Measurements from ENCODE around the gene RTP2. TPM values are rescaled to one million over a fixed set of nuclear protein-coding genes. Genes with fewer than 3 reads are reported as not detected.

RTP2 gene
- total RNA-seq, 1 experiment from 2014 or later, result not detected

DNA sequence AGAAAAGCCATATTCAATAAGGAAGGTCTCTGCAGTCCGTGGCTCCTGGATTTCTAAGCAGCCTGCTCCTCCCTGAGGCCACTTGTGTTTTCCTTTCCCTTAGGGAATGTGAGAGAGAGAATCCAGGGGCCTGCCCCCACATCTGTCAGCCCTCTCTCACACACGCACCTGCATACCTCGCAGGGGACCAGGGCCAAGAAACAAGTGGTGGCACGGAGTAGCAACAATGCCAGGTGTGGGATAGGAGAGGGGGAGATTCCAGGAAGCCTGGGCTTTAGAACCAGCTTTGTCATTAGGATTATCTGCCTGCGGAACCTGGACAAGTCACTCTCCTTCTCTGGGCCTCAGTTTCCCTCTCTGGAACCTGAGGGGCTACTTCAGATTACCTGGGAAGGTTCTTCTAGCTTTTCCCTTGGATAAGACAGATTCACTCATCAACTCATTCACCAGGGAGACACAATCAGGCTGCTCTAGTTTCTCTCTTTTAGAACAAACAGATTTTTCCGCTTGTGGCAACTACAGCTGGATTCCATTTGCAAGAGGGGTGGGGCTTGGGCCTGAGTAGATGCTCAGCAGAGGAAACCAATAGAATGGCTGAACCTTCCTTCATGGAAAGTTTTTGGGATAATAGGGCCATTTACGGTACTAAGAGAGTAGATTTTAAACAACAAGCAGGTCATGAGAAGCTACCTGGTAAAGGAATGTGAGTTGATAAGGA, 23.5 kb upstream of the RTP2 start:
- Histone ChIP-seq H3F3A (ENCODE audit: low read length, unreplicated experiment) (no peaks in the 10 kb centered on the region), H3K36me3 (ENCODE audit: low read depth, low read length) (peaks cover 54% of the 10 kb centered on the region), H3K27ac (ENCODE audit: low read length) (no peak overlapping the region), H4K20me1 (ENCODE audit: low read length) (no peaks in the 10 kb centered on the region), H3K9ac (ENCODE audit: low read length) (no peak overlapping the region), H3K9me3 (ENCODE audit: low read length) (no peaks in the 10 kb centered on the region), H3K4me3 (ENCODE audit: low read length) (no peak overlapping the region), H2AFZ (ENCODE audit: low read length) (no peak overlapping the region), H3K4me1 (ENCODE audit: insufficient read depth, low read length) (no peaks in the 10 kb centered on the region), H3K4me2 (ENCODE audit: low read length) (no peak overlapping the region), H3K79me2 (ENCODE audit: low read length) (no peaks in the 10 kb centered on the region), H3K9me2 (replicated peaks; ENCODE audit: low read length) (no peaks in the 10 kb centered on the region), H3K27me3 (ENCODE audit: low read length) (no peaks in the 10 kb centered on the region)
- TF ChIP-seq EZH2phosphoT487 (IDR thresholded peaks at IDR 0.05; ENCODE audit: borderline replicate concordance, low read length), result no peak
- TF ChIP-seq, protein P1, sequence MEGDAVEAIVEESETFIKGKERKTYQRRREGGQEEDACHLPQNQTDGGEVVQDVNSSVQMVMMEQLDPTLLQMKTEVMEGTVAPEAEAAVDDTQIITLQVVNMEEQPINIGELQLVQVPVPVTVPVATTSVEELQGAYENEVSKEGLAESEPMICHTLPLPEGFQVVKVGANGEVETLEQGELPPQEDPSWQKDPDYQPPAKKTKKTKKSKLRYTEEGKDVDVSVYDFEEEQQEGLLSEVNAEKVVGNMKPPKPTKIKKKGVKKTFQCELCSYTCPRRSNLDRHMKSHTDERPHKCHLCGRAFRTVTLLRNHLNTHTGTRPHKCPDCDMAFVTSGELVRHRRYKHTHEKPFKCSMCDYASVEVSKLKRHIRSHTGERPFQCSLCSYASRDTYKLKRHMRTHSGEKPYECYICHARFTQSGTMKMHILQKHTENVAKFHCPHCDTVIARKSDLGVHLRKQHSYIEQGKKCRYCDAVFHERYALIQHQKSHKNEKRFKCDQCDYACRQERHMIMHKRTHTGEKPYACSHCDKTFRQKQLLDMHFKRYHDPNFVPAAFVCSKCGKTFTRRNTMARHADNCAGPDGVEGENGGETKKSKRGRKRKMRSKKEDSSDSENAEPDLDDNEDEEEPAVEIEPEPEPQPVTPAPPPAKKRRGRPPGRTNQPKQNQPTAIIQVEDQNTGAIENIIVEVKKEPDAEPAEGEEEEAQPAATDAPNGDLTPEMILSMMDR (conservative IDR thresholded peaks at IDR 0.05; ENCODE audit: low read depth, low read length), result no peak
- no peak for TF ChIP-seq EZH2 (IDR thresholded peaks at IDR 0.05; ENCODE audit: low read length, unreplicated experiment)
- ChIA-PET POLR2A (ENCODE audit: unreplicated experiment) (no interaction called here), CTCF (no interaction called here)
- ATAC-seq, result no peak
- DNase-seq, result no peak
- no TSS peak for BruUV-seq (replicated peaks)
- intact Hi-C loops (cut with micrococcal nuclease), result no loop called here

DNA sequence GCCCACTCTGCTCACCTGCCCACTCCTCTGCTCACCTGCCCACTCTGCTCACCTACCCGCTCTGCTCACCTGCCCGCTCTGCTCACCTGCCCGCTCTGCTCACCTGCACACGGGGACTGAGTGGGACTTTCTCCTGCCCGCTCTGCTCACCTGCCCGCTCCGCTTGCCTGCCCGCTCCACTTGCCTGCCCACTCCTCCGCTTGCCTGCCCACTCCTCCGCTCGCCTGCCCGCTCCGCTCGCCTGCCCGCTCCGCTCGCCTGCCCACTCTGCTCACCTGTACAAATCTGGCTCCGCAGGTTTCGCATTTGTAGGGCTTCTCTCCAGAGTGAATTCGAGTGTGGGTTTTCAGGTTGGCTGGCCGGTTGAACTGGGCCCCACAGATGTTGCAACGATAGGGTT, 22.9 kb upstream of the RTP2 start:
- no peak overlapping the region for H3K4me2 ChIP-seq (ENCODE audit: low read length)
- H3K9ac ChIP-seq (ENCODE audit: low read length), result no peak overlapping the region
- no peak for TF ChIP-seq EZH2phosphoT487 (IDR thresholded peaks at IDR 0.05; ENCODE audit: borderline replicate concordance, low read length)
- TF ChIP-seq EZH2 (IDR thresholded peaks at IDR 0.05; ENCODE audit: low read length, unreplicated experiment), result no peak
- TF ChIP-seq, protein P1 (conservative IDR thresholded peaks at IDR 0.05; ENCODE audit: low read depth, low read length), result no peak
- no peaks in the 10 kb centered on the region for H3K27me3 ChIP-seq (ENCODE audit: low read length)
- DNase-seq (no peak), ATAC-seq (no peak)
- no peaks in the 10 kb centered on the region for H3K9me3 ChIP-seq (ENCODE audit: low read length)
- no peaks in the 10 kb centered on the region for H3F3A ChIP-seq (ENCODE audit: low read length, unreplicated experiment)
- no TSS peak for BruUV-seq (replicated peaks)
- no peak overlapping the region for H2AFZ ChIP-seq (ENCODE audit: low read length)
- intact Hi-C loops (cut with micrococcal nuclease), result no loop called here
- H3K79me2 ChIP-seq (ENCODE audit: low read length), result no peaks in the 10 kb centered on the region
- H3K36me3 ChIP-seq (ENCODE audit: low read depth, low read length), result peaks cover 48% of the 10 kb centered on the region
- no peak overlapping the region for H3K27ac ChIP-seq (ENCODE audit: low read length)
- no peaks in the 10 kb centered on the region for H3K9me2 ChIP-seq (replicated peaks; ENCODE audit: low read length)
- no peak overlapping the region for H3K4me3 ChIP-seq (ENCODE audit: low read length)
- ChIA-PET POLR2A (ENCODE audit: unreplicated experiment) (no interaction called here), CTCF (no interaction called here)
- H3K4me1 ChIP-seq (ENCODE audit: insufficient read depth, low read length), result no peaks in the 10 kb centered on the region
- H4K20me1 ChIP-seq (ENCODE audit: low read length), result no peaks in the 10 kb centered on the region

DNA sequence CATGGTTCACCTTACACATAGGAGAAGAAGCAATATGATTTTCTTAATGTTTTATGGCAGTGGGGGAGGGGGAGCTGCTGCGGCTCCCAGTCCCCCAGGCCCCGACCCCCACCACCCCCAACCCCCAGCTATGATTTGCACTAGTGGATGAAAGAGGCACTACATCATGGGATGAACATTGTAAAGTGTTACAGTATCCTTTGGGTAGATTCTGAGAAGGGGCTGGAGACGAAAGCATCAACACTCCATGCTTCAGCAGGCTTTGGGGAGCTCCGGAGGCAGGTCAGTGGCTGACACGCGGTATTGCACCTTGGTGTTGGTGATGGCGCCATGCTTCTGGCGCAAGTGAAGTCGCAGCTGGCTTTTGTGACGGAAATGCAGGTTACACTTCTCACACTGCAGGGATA, 19.9 kb upstream of the RTP2 start:
- Histone ChIP-seq H3K4me3 (ENCODE audit: low read length) (no peak overlapping the region), H3K9ac (ENCODE audit: low read length) (no peak overlapping the region), H3K9me2 (replicated peaks; ENCODE audit: low read length) (no peaks in the 10 kb centered on the region), H3K4me1 (ENCODE audit: insufficient read depth, low read length) (no peaks in the 10 kb centered on the region), H3K27me3 (ENCODE audit: low read length) (no peaks in the 10 kb centered on the region), H3K9me3 (ENCODE audit: low read length) (no peaks in the 10 kb centered on the region), H3K27ac (ENCODE audit: low read length) (no peak overlapping the region), H3K4me2 (ENCODE audit: low read length) (no peak overlapping the region), H2AFZ (ENCODE audit: low read length) (no peak overlapping the region), H3K79me2 (ENCODE audit: low read length) (no peaks in the 10 kb centered on the region), H3K36me3 (ENCODE audit: low read depth, low read length) (peaks cover 29% of the 10 kb centered on the region), H3F3A (ENCODE audit: low read length, unreplicated experiment) (no peaks in the 10 kb centered on the region), H4K20me1 (ENCODE audit: low read length) (no peaks in the 10 kb centered on the region)
- ATAC-seq, result no peak
- no peak for DNase-seq
- ChIA-PET POLR2A (ENCODE audit: unreplicated experiment) (no interaction called here), CTCF (interaction anchor here (0.7 kb wide), 1 partner anchor 394 kb away, joined by 3 read pairs; no protein-coding TSS in a partner anchor)
- intact Hi-C loops (cut with micrococcal nuclease), result no loop called here
- no TSS peak for BruUV-seq (replicated peaks)
- TF ChIP-seq EZH2 (IDR thresholded peaks at IDR 0.05; ENCODE audit: low read length, unreplicated experiment) (no peak), EZH2phosphoT487 (IDR thresholded peaks at IDR 0.05; ENCODE audit: borderline replicate concordance, low read length) (no peak)
- TF ChIP-seq, protein P1 (conservative IDR thresholded peaks at IDR 0.05; ENCODE audit: low read depth, low read length), result no peak

Measured in PC-3 (cell line).